ENCODE data around the gene SLC8A1. TPM values are rescaled to one million over a fixed set of nuclear protein-coding genes. Genes with fewer than 3 reads are reported as not detected.

Gene SLC8A1
- total and polyA plus RNA-seq, 10 of the 15 experiments (the other 5 are each of a cell fraction or from before 2014, with no cell fraction given): under 0.01 to 1.2 (median 0.01) TPM; not detected in 3

DNA sequence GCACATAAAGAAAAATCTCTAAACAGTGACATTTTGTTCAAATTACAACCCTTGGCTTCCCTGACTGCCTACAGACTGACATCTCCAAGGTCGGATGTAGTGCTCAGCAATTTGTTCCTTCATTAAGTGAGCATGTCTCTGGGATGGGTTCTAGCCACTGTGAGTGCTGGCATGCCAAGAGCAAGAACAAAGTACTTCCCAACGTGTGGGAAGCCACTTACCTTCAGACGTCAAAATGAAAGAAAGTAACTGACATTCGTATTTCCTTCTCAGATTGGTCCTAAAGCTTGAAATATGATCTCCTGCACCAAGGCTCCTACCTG is 193.8 kb downstream of the SLC8A1 start:
- Histone ChIP-seq H2AFZ (ENCODE audit: control insufficient read depth, low read depth, low read length) (no peak overlapping the region), H3K9ac (ENCODE audit: control insufficient read depth, insufficient read depth, low read length) (no peak overlapping the region), H3K36me3 (ENCODE audit: control insufficient read depth in 2 of 2, insufficient read depth in 2 of 2, low read length in 1 of 2) (no peaks in the 10 kb centered on the region), H3K9me3 (replicated peaks; ENCODE audit: control insufficient read depth, insufficient read depth, low read length) (no peaks in the 10 kb centered on the region), H3K4me1 (ENCODE audit: control insufficient read depth, insufficient read depth, low read length) (no peaks in the 10 kb centered on the region), H3K4me2 (ENCODE audit: control insufficient read depth, insufficient read depth) (no peak overlapping the region), H3K27ac (ENCODE audit: control insufficient read depth, insufficient read depth) (no peak overlapping the region), H4K20me1 (ENCODE audit: control insufficient read depth, insufficient read depth) (no peaks in the 10 kb centered on the region), H3K79me2 (ENCODE audit: control insufficient read depth, insufficient read depth, low read length) (no peaks in the 10 kb centered on the region), H3K27me3 (replicated peaks in 1 of 2; ENCODE audit: control insufficient read depth in 2 of 2, insufficient read depth in 2 of 2, low read length in 1 of 2) (no peaks in the 10 kb centered on the region), H3K4me3 (no peak overlapping the region)
- CTCF ChIA-PET: no interaction called here
- ATAC-seq (no peak), FAIRE-seq (no peak), DNase-seq (ENCODE audit: low read depth, low spot score) (no peak)
- RAD21 ChIA-PET (ENCODE audit: unreplicated experiment): no interaction called here
- BruUV-seq (replicated peaks): no TSS peak
- WGBS (ENCODE audit: insufficient coverage, insufficient replicate concordance, low lambda C conversion rate, missing lambda C conversion rate): 0% methylated on average over 4 of the region's 4 CpGs
- POLR2A ChIA-PET: no interaction called here
- in situ Hi-C loops (cut with MboI) (no loop called here), intact Hi-C loops (cut with micrococcal nuclease; ENCODE audit: unreplicated experiment) (no loop called here)
- SMC1A ChIA-PET (ENCODE audit: uncharacterized antibody, unreplicated experiment): interaction anchor here (0.6 kb wide), 1 partner anchor 167 kb away, joined by 3 read pairs; no protein-coding TSS in a partner anchor
- no peak for TF ChIP-seq RUNX3 (IDR thresholded peaks at IDR 0.05; ENCODE audit: low read length)
- TF ChIP-seq SUPT20H (IDR thresholded peaks at IDR 0.05; ENCODE audit: borderline replicate concordance, control insufficient read depth, low read depth, low read length): no peak
- no peak for TF ChIP-seq GATAD2B (conservative IDR thresholded peaks at IDR 0.05; ENCODE audit: low read depth)
- TF ChIP-seq BHLHE40 (IDR thresholded peaks at IDR 0.05; ENCODE audit: borderline replicate concordance in 1 of 2, low read depth in 2 of 2, low read length in 1 of 2): no peak
- TF ChIP-seq NR2C1 (IDR thresholded peaks at IDR 0.05): no peak
- TF ChIP-seq, protein P1, sequence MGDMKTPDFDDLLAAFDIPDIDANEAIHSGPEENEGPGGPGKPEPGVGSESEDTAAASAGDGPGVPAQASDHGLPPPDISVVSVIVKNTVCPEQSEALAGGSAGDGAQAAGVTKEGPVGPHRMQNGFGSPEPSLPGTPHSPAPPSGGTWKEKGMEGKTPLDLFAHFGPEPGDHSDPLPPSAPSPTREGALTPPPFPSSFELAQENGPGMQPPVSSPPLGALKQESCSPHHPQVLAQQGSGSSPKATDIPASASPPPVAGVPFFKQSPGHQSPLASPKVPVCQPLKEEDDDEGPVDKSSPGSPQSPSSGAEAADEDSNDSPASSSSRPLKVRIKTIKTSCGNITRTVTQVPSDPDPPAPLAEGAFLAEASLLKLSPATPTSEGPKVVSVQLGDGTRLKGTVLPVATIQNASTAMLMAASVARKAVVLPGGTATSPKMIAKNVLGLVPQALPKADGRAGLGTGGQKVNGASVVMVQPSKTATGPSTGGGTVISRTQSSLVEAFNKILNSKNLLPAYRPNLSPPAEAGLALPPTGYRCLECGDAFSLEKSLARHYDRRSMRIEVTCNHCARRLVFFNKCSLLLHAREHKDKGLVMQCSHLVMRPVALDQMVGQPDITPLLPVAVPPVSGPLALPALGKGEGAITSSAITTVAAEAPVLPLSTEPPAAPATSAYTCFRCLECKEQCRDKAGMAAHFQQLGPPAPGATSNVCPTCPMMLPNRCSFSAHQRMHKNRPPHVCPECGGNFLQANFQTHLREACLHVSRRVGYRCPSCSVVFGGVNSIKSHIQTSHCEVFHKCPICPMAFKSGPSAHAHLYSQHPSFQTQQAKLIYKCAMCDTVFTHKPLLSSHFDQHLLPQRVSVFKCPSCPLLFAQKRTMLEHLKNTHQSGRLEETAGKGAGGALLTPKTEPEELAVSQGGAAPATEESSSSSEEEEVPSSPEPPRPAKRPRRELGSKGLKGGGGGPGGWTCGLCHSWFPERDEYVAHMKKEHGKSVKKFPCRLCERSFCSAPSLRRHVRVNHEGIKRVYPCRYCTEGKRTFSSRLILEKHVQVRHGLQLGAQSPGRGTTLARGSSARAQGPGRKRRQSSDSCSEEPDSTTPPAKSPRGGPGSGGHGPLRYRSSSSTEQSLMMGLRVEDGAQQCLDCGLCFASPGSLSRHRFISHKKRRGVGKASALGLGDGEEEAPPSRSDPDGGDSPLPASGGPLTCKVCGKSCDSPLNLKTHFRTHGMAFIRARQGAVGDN (IDR thresholded peaks at IDR 0.05): no peak
- TF ChIP-seq TCF12 (IDR thresholded peaks at IDR 0.05; ENCODE audit: low read depth, low read length): no peak
- TF ChIP-seq, protein P2, sequence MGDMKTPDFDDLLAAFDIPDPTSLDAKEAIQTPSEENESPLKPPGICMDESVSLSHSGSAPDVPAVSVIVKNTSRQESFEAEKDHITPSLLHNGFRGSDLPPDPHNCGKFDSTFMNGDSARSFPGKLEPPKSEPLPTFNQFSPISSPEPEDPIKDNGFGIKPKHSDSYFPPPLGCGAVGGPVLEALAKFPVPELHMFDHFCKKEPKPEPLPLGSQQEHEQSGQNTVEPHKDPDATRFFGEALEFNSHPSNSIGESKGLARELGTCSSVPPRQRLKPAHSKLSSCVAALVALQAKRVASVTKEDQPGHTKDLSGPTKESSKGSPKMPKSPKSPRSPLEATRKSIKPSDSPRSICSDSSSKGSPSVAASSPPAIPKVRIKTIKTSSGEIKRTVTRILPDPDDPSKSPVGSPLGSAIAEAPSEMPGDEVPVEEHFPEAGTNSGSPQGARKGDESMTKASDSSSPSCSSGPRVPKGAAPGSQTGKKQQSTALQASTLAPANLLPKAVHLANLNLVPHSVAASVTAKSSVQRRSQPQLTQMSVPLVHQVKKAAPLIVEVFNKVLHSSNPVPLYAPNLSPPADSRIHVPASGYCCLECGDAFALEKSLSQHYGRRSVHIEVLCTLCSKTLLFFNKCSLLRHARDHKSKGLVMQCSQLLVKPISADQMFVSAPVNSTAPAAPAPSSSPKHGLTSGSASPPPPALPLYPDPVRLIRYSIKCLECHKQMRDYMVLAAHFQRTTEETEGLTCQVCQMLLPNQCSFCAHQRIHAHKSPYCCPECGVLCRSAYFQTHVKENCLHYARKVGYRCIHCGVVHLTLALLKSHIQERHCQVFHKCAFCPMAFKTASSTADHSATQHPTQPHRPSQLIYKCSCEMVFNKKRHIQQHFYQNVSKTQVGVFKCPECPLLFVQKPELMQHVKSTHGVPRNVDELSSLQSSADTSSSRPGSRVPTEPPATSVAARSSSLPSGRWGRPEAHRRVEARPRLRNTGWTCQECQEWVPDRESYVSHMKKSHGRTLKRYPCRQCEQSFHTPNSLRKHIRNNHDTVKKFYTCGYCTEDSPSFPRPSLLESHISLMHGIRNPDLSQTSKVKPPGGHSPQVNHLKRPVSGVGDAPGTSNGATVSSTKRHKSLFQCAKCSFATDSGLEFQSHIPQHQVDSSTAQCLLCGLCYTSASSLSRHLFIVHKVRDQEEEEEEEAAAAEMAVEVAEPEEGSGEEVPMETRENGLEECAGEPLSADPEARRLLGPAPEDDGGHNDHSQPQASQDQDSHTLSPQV (IDR thresholded peaks at IDR 0.05): no peak
- TF ChIP-seq, protein P3, sequence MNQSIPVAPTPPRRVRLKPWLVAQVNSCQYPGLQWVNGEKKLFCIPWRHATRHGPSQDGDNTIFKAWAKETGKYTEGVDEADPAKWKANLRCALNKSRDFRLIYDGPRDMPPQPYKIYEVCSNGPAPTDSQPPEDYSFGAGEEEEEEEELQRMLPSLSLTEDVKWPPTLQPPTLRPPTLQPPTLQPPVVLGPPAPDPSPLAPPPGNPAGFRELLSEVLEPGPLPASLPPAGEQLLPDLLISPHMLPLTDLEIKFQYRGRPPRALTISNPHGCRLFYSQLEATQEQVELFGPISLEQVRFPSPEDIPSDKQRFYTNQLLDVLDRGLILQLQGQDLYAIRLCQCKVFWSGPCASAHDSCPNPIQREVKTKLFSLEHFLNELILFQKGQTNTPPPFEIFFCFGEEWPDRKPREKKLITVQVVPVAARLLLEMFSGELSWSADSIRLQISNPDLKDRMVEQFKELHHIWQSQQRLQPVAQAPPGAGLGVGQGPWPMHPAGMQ (IDR thresholded peaks at IDR 0.05; ENCODE audit: borderline replicate concordance): no peak
- TF ChIP-seq, protein P4, sequence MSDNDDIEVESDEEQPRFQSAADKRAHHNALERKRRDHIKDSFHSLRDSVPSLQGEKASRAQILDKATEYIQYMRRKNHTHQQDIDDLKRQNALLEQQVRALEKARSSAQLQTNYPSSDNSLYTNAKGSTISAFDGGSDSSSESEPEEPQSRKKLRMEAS (IDR thresholded peaks at IDR 0.05; ENCODE audit: low read depth, low read length): no peak
- no peak for TF ChIP-seq HDAC2 (IDR thresholded peaks at IDR 0.05)
- no peak for TF ChIP-seq ZZZ3 (IDR thresholded peaks at IDR 0.05; ENCODE audit: control insufficient read depth, insufficient read length, low read depth)
- no peak for TF ChIP-seq CBX5 (IDR thresholded peaks at IDR 0.05; ENCODE audit: low read depth)
- no peak for TF ChIP-seq SIX5 (IDR thresholded peaks at IDR 0.05; ENCODE audit: low read depth, low read length, severe bottlenecking)
- TF ChIP-seq ZSCAN29 (IDR thresholded peaks at IDR 0.05): no peak
- TF ChIP-seq HDGF (IDR thresholded peaks at IDR 0.05): no peak

All from GM12878 (cell line).